IMR-90 (cell line): ENCODE measurements around the gene PPP3CB. TPM values are rescaled to one million over a fixed set of nuclear protein-coding genes. Genes with fewer than 3 reads are reported as not detected.
A peak's percentile ranks its signal among the peaks of the same experiment; 100 is the strongest.

Experiments used
- ATAC-seq: fragments of 200-7000 bp; cut with Tn5 transposase; 2 replicates; pipeline ENCODE4 v1.9.1; 2020; ENCODE audit warnings: low read depth, mild to moderate bottlenecking, moderate library complexity
- BruUV-seq: library from RNA; stranded (reverse); fragments of 400-500 nt; replicated peaks from 2 replicates; lab custom pipeline; 2021; lab: Mats Ljungman, UMichigan
- CTCF ChIA-PET: fragments of 300-600 bp; formaldehyde crosslinking; extraction: SDS; loops from one replicate; lab custom pipeline; 2021; ENCODE audit warnings: antibody characterized with exemption; lab: Yijun Ruan, JAX
- POLR2A ChIA-PET: fragments of 300-600 bp; sonication (Branson Sonifier 250); formaldehyde crosslinking; loops from one replicate; lab custom pipeline; 2022; ENCODE audit warnings: antibody characterized with exemption; ENCODE audit not compliant: unreplicated experiment; lab: Charles Lee
- DNase-seq: peaks from one replicate; pipeline ENCODE4 v3.0.0; 2013
- H2AFZ ChIP-seq: replicated peaks from 2 replicates; pipeline ENCODE3; 2013; ENCODE audit warnings: low read length, mild to moderate bottlenecking; ENCODE audit not compliant: poor library complexity
- H2AK5ac ChIP-seq: 2 replicates; pipeline ENCODE4 v1.6.1; 2013; ENCODE audit warnings: low read depth, low read length, inconsistent platforms
- H2AK9ac ChIP-seq: replicated peaks from 2 replicates; pipeline ENCODE3; 2013; ENCODE audit warnings: mild to moderate bottlenecking, low read depth, low read length, moderate library complexity; ENCODE audit not compliant: poor library complexity
- H2BK120ac ChIP-seq: 2 replicates; pipeline ENCODE4 v1.6.1; 2013; ENCODE audit warnings: low read depth, low read length, inconsistent platforms
- H2BK15ac ChIP-seq: 3 replicates; pipeline ENCODE4 v1.6.1; 2013; ENCODE audit warnings: low read depth, low read length, inconsistent platforms
- H2BK20ac ChIP-seq: 2 replicates; pipeline ENCODE4 v1.6.1; 2013; ENCODE audit warnings: low read depth, mild to moderate bottlenecking, inconsistent platforms, low read length, moderate library complexity
- H2BK5ac ChIP-seq: 2 replicates; pipeline ENCODE4 v1.6.1; 2013; ENCODE audit warnings: mild to moderate bottlenecking, low read depth, low read length, inconsistent platforms; ENCODE audit not compliant: poor library complexity, severe bottlenecking
- H3K14ac ChIP-seq: replicated peaks from 2 replicates; pipeline ENCODE4 v1.6.1; 2013; ENCODE audit warnings: low read depth, low read length, inconsistent platforms
- H3K18ac ChIP-seq: 2 replicates; pipeline ENCODE4 v1.6.1; 2013; ENCODE audit warnings: low read depth, low read length, control low read depth
- H3K23ac ChIP-seq: 2 replicates; pipeline ENCODE4 v1.6.1; 2013; ENCODE audit warnings: low read depth, low read length, inconsistent platforms
- H3K27ac ChIP-seq: 2 replicates; pipeline ENCODE4 v1.5.1; 2013; ENCODE audit warnings: mild to moderate bottlenecking, control low read depth, low read length; ENCODE audit not compliant: insufficient read depth
- H3K27me3 ChIP-seq: 2 replicates; pipeline ENCODE4 v1.6.1; 2013; ENCODE audit warnings: low read length; ENCODE audit not compliant: control insufficient read depth, insufficient read depth
- H3K36me3 ChIP-seq: 2 replicates; pipeline ENCODE4 v1.6.1; 2013; ENCODE audit warnings: low read length, mixed read lengths; ENCODE audit not compliant: control insufficient read depth, insufficient read depth
- H3K4ac ChIP-seq: 2 replicates; pipeline ENCODE4 v1.6.1; 2013; ENCODE audit warnings: low read depth, low read length, inconsistent platforms
- H3K4me1 ChIP-seq: 2 replicates; pipeline ENCODE4 v1.6.1; 2013; ENCODE audit warnings: low read length, mixed read lengths; ENCODE audit not compliant: control insufficient read depth, insufficient read depth
- H3K4me2 ChIP-seq: 2 replicates; pipeline ENCODE4 v1.6.1; 2013; ENCODE audit warnings: low read depth, mild to moderate bottlenecking, control low read depth, low read length, moderate library complexity
- H3K4me3 ChIP-seq: 2 replicates; pipeline ENCODE4 v1.5.1; 2013; ENCODE audit warnings: low read depth, mild to moderate bottlenecking, control low read depth, low read length, moderate library complexity; ENCODE audit not compliant: insufficient read depth
- H3K56ac ChIP-seq: 2 replicates; pipeline ENCODE4 v1.6.1; 2013; ENCODE audit warnings: low read length, inconsistent platforms; ENCODE audit not compliant: insufficient read depth; ENCODE audit errors: extremely low read depth
- H3K79me1 ChIP-seq, 2 experiments: 2 replicates each; pipeline ENCODE4 v1.6.1; 2013; ENCODE audit warnings: low read length in 2 of 2, inconsistent platforms in 1 of 2, low read depth in 1 of 2
- H3K9ac ChIP-seq: 2 replicates; pipeline ENCODE4 v1.6.1; 2013; ENCODE audit warnings: low read depth, low read length, control low read depth
- H3K9me1 ChIP-seq: 2 replicates; pipeline ENCODE4 v1.6.1; 2013; ENCODE audit warnings: low read length, inconsistent platforms; ENCODE audit not compliant: insufficient read depth
- H3K9me3 ChIP-seq: 2 replicates; pipeline ENCODE4 v1.6.1; 2013; ENCODE audit warnings: low read length; ENCODE audit not compliant: control insufficient read depth, insufficient read depth
- H4K20me1 ChIP-seq: 2 replicates; pipeline ENCODE4 v1.6.1; 2013; ENCODE audit warnings: low read length, inconsistent platforms; ENCODE audit not compliant: insufficient read depth
- H4K5ac ChIP-seq: 2 replicates; pipeline ENCODE4 v1.6.1; 2013; ENCODE audit warnings: mild to moderate bottlenecking, low read depth, low read length, control low read depth
- H4K8ac ChIP-seq, 2 experiments: 2 replicates each; pipeline ENCODE4 v1.6.1; 2013; ENCODE audit warnings: low read depth in 2 of 2, low read length in 2 of 2, control low read depth in 1 of 2, inconsistent platforms in 1 of 2
- H4K91ac ChIP-seq: 2 replicates; pipeline ENCODE4 v1.6.1; 2013; ENCODE audit warnings: low read depth, low read length, inconsistent platforms; ENCODE audit not compliant: insufficient read depth
- CEBPB ChIP-seq: IDR thresholded peaks from 2 replicates; pipeline ENCODE4 v1.6.1; 2012; ENCODE audit warnings: low read depth, low read length, improper control_type of control experiment
- ELK1 ChIP-seq: fragments of 150-350 bp; IDR thresholded peaks from 2 replicates; pipeline ENCODE4 v1.6.1; 2016; ENCODE audit warnings: low read depth, mild to moderate bottlenecking, low read length, moderate library complexity, borderline replicate concordance
- MXI1 ChIP-seq: IDR thresholded peaks from 2 replicates; pipeline ENCODE4 v1.6.1; 2012; ENCODE audit warnings: low read depth, mild to moderate bottlenecking, low read length, moderate library complexity, borderline replicate concordance
- POLR2A ChIP-seq: IDR thresholded peaks from 2 replicates; pipeline ENCODE4 v1.6.1; 2012; ENCODE audit warnings: mild to moderate bottlenecking, low read depth, low read length
- RAD21 ChIP-seq: IDR thresholded peaks from 2 replicates; pipeline ENCODE4 v1.6.1; 2012; ENCODE audit warnings: low read length, improper control_type of control experiment
- RCOR1 ChIP-seq: IDR thresholded peaks from 2 replicates; pipeline ENCODE4 v1.6.1; 2012; ENCODE audit warnings: mild to moderate bottlenecking, low read length, improper control_type of control experiment; ENCODE audit not compliant: insufficient replicate concordance
- SMC3 ChIP-seq: fragments of 150-350 bp; IDR thresholded peaks from 2 replicates; pipeline ENCODE4 v1.6.1; 2016; ENCODE audit warnings: low read depth, mild to moderate bottlenecking, antibody characterized with exemption, low read length, moderate library complexity
- WGBS, 2 experiments: methylation state at CpG; one replicate each; pipeline versions ENCODE4 v1.1.5 to v1.1.7; 2013; ENCODE audit warnings: missing lambda C conversion rate in 2 of 2; ENCODE audit not compliant: insufficient read length in 1 of 2; ENCODE audit errors: extremely low coverage in 2 of 2; 5-methylcytosine and 5-hydroxymethylcytosine counted together
- dilution Hi-C: fragments of 300-500 bp; cut with HindIII; formaldehyde crosslinking; loops from one replicate; pipeline ENCODE4 v1.14.3; 2018; ENCODE audit warnings: low sequenced_read_pairs; ENCODE audit not compliant: unreplicated experiment
- in situ Hi-C: fragments of 300-500 bp; cut with MboI; formaldehyde crosslinking; loops from 3 replicates; pipeline ENCODE4 v1.14.3; 2019; ENCODE audit warnings: low sequenced_read_pairs, inconsistent platforms, mixed read lengths
- intact Hi-C: fragments of 100-400 bp; cut with micrococcal nuclease; formaldehyde crosslinking; loops from 2 replicates; pipeline ENCODE4 v1.10.0; 2022
- polyA plus RNA-seq, 3 experiments: library from polyadenylated mRNA; depleted of rRNA; stranded (reverse); fragments of >200 nt; gene quantifications; 2 replicates each; pipeline ENCODE4 v1.2.3, GENCODE V29; 2012; ENCODE audit warnings: low replicate concordance in 1 of 3
- total RNA-seq: library from RNA; depleted of rRNA; stranded (reverse); fragments of >200 nt; gene quantifications from 2 replicates; pipeline ENCODE4 v1.2.3, GENCODE V29; 2012

PPP3CB gene
- total and polyA plus RNA-seq, 2 of the 4 experiments (the other 2 are of a cell fraction): 22.9 to 36.4 TPM

GRCh38 chr10:73439055-73439454 is 56.8 kb downstream of the PPP3CB start:
- Histone ChIP-seq H3K56ac (no peak overlapping the region), H3K9ac (no peak overlapping the region), H3K14ac (no peak overlapping the region), H2BK15ac (no peak overlapping the region), H4K91ac (no peak overlapping the region), H3K4me3 (no peak overlapping the region), H3K9me1 (peaks cover 11% of the 10 kb centered on the region), H4K5ac (no peak overlapping the region), H3K4me2 (peak overlapping the region; percentile 6; the same call in 1 of the 2 replicates), H4K8ac (no peak overlapping the region; a peak in 1 of 4 replicates), H3K18ac (no peak overlapping the region), H3K4me1 (no peaks in the 10 kb centered on the region), H3K27ac (no peak overlapping the region), H2AK5ac (no peak overlapping the region), H2BK5ac (peak overlapping the region; percentile 61), H3K27me3 (no peaks in the 10 kb centered on the region), H2BK20ac (no peak overlapping the region), H3K4ac (no peak overlapping the region), H3K79me1 (peaks cover 11 to 18% of the 10 kb centered on the region in 2 experiments; a peak in 3 of 4 replicates), H2AK9ac (no peak overlapping the region), H3K36me3 (peaks cover 12% of the 10 kb centered on the region), H3K23ac (no peak overlapping the region), H2BK120ac (no peak overlapping the region), H3K9me3 (no peaks in the 10 kb centered on the region), H4K20me1 (no peaks in the 10 kb centered on the region), H2AFZ (no peak overlapping the region)
- no CpG with 5 or more reads among the region's 1 CpG for WGBS, 2 experiments
- intact Hi-C loops: no loop called here
- in situ Hi-C loops: no loop called here
- ATAC-seq (peak; percentile 66), DNase-seq (peak; percentile 66)
- ChIA-PET CTCF (no interaction called here), POLR2A (no interaction called here)
- dilution Hi-C loops: no loop called here
- TF ChIP-seq ELK1 (no peak), RCOR1 (no peak), MXI1 (no peak), SMC3 (no peak), RAD21 (no peak), CEBPB (peak; percentile 93), POLR2A (no peak)
- no TSS peak for BruUV-seq
